ENCODE results near the gene ERFE. TPM values are rescaled to one million over a fixed set of nuclear protein-coding genes. Genes with fewer than 3 reads are reported as not detected.

The ERFE gene
- total RNA-seq, 4 donors from 2014 or later = 0.85 TPM; not detected in 3

- TF ChIP-seq CTCF (IDR thresholded peaks at IDR 0.05; ENCODE audit: low read depth) = no peak
These were observed 45.4 kb downstream of the ERFE start for GRCh38 chr2:238203973-238204683.

GRCh38 chr2:238207006-238207405 is 48.2 kb downstream of the ERFE start:
- TF ChIP-seq CTCF (IDR thresholded peaks at IDR 0.05; ENCODE audit: low read depth) = no peak

DNA sequence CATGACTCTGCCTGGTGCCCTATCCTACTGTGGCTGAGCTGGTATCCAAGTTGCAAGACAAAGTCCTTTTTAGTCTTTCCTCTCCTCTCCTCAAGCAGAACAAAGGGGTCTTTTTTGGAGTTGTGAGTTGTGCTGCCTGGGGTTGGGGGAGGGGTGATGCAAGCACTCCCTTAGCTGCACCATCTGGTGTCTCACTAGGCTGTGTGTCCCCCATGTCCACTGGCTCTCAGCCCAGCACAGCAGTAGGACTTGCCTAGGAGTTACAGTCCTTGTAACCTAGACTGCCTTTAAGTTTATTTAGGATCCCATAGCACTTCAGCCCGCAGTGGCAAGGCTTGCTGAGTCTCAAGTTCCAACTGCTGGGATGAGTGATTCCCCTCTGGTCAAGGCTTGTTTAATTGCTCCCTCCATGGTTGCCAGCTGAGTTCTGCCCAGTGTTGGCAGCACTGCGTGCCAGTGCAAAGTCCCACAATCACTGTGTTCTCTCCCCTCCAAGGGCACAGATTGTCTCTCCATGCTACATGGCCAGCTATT is 57.9 kb downstream of the ERFE start:
- no peak for TF ChIP-seq CTCF (IDR thresholded peaks at IDR 0.05; ENCODE audit: low read depth)

Other genes with a start within 250 kb of the ERFE start
- gene UBE2F, start 192.0 kb upstream of the ERFE start, total RNA-seq = 10 to 100 TPM; 38.8 to 61.5 (median 45.1) TPM
- 10 to 100 TPM in 2 of 4 donors, 1 to 10 TPM in 2; 8.5 to 16.0 (median 11.2) TPM for gene SCLY, start 98.0 kb upstream of the ERFE start, total RNA-seq
- under 1 TPM in 2 of 4 donors, not detected in 2; 0.22 to 0.68 TPM for gene ESPNL, start 58.6 kb upstream of the ERFE start, total RNA-seq
- 1 to 10 TPM in 1 of 4 donors, under 1 TPM in 3; 0.65 to 1.9 (median 0.78) TPM for gene KLHL30, start 20.3 kb upstream of the ERFE start, total RNA-seq
- 10 to 100 TPM; 27.2 to 48.0 (median 37.2) TPM for gene ILKAP, start 44.7 kb downstream of the ERFE start, total RNA-seq
- 1 to 10 TPM; 2.4 to 7.3 (median 5.3) TPM for gene HES6, start 81.1 kb downstream of the ERFE start, total RNA-seq
- gene PER2, start 129.6 kb downstream of the ERFE start, total RNA-seq = 10 to 100 TPM in 1 of 4 donors, 1 to 10 TPM in 3; 2.9 to 17.9 (median 6.4) TPM
- 10 to 100 TPM in 3 of 4 donors, 1 to 10 TPM in 1; 8.0 to 25.8 (median 12.2) TPM for gene TRAF3IP1, start 161.5 kb downstream of the ERFE start, total RNA-seq

Measured in subcutaneous adipose tissue (tissue), 4 donors.